Tibial nerve (tissue), 4 donors: ENCODE results near the gene LY6G6C. TPM values are rescaled to one million over a fixed set of nuclear protein-coding genes. Genes with fewer than 3 reads are reported as not detected.

ENCODE experiments used
- DNase-seq, 2 donors: peaks; one replicate each; pipeline ENCODE4 v3.0.0-alpha.2; 2019; ENCODE audit warnings: low spot score in 2 of 2
- H3K27ac ChIP-seq, 4 donors: fragments of 200-600 bp; sonication (generic) in 3 of 4; one replicate each; pipeline ENCODE4 v1.5.1; 2017 to 2019; ENCODE audit warnings: mild to moderate bottlenecking in 1 of 4
- H3K27me3 ChIP-seq, 2 donors: fragments of 200-600 bp; sonication (generic) in 1 of 2; one replicate each; pipeline versions ENCODE4 v1.5.1 to v1.6.0; 2017 to 2019
- H3K36me3 ChIP-seq, 3 donors: fragments of 200-600 bp; sonication (generic); one replicate each; pipeline ENCODE4 v1.5.1; 2018 to 2019
- H3K4me1 ChIP-seq, 4 donors: fragments of 200-600 bp; sonication (generic) in 3 of 4; one replicate each; pipeline ENCODE4 v1.5.1; 2017 to 2019
- H3K4me3 ChIP-seq, 4 donors: fragments of 200-600 bp; sonication (generic) in 3 of 4; one replicate each; pipeline ENCODE4 v1.5.1; 2017 to 2019; ENCODE audit warnings: mild to moderate bottlenecking in 1 of 4, moderate library complexity in 1 of 4
- H3K9me3 ChIP-seq, 4 donors: fragments of 200-600 bp; sonication (generic) in 3 of 4; one replicate each; pipeline ENCODE4 v1.5.1; 2017 to 2019
- EP300 ChIP-seq, 2 donors: sonication (generic); formaldehyde crosslinking; IDR thresholded peaks; one replicate each; pipeline ENCODE4 v1.6.1; 2017; ENCODE audit warnings: antibody characterized with exemption in 2 of 2, mild to moderate bottlenecking in 1 of 2
- POLR2A ChIP-seq, 2 donors: fragments of 450-650 bp; IDR thresholded peaks; one replicate each; pipeline ENCODE4 v1.6.1; 2017; ENCODE audit warnings: antibody characterized with exemption in 2 of 2, mild to moderate bottlenecking in 2 of 2, moderate library complexity in 2 of 2
- WGBS, 2 donors: methylation state at CpG; one replicate each; pipeline ENCODE4 v1.1.5; 2018; 5-methylcytosine and 5-hydroxymethylcytosine counted together
- total RNA-seq, 4 donors: library from RNA; depleted of rRNA; stranded (reverse); fragments of >200 nt; gene quantifications; one replicate each; pipeline ENCODE4 v1.1.0, GENCODE V29; 2016
- TF ChIP-seq, protein P1 (sequence below), 5 experiments: fragments of 200-600 bp in 3 of 5; fragments of 450-650 bp in 2 of 5; sonication (generic) in 3 of 5; IDR thresholded peaks; one replicate each; pipeline ENCODE4 v1.5.1; 2016 to 2019; ENCODE audit warnings: antibody characterized with exemption in 5 of 5, mild to moderate bottlenecking in 3 of 5, moderate library complexity in 2 of 5

Gene LY6G6C
- total RNA-seq, 4 donors from 2014 or later = not detected

- DNase-seq = no peak
- H3K4me1 ChIP-seq = peaks cover 0 to 2% (median 0%) of the 10 kb centered on the region in 4 donors
- H3K9me3 ChIP-seq = no peaks in the 10 kb centered on the region
- H3K27ac ChIP-seq = no peak overlapping the region
- 86 to 92% methylated on average over 5 to 6 of the region's 6 CpGs for WGBS, 2 donors
- H3K4me3 ChIP-seq = no peak overlapping the region
- H3K27me3 ChIP-seq = no peaks in the 10 kb centered on the region
- H3K36me3 ChIP-seq = no peaks in the 10 kb centered on the region
- TF ChIP-seq, protein P1, sequence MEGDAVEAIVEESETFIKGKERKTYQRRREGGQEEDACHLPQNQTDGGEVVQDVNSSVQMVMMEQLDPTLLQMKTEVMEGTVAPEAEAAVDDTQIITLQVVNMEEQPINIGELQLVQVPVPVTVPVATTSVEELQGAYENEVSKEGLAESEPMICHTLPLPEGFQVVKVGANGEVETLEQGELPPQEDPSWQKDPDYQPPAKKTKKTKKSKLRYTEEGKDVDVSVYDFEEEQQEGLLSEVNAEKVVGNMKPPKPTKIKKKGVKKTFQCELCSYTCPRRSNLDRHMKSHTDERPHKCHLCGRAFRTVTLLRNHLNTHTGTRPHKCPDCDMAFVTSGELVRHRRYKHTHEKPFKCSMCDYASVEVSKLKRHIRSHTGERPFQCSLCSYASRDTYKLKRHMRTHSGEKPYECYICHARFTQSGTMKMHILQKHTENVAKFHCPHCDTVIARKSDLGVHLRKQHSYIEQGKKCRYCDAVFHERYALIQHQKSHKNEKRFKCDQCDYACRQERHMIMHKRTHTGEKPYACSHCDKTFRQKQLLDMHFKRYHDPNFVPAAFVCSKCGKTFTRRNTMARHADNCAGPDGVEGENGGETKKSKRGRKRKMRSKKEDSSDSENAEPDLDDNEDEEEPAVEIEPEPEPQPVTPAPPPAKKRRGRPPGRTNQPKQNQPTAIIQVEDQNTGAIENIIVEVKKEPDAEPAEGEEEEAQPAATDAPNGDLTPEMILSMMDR (IDR thresholded peaks at IDR 0.05) = no peak
- no peak for TF ChIP-seq POLR2A (IDR thresholded peaks at IDR 0.05)
- no peak for TF ChIP-seq EP300 (IDR thresholded peaks at IDR 0.05)
These were observed 2.5 kb downstream of the LY6G6C start for GRCh38 chr6:31719001-31719400.

DNA sequence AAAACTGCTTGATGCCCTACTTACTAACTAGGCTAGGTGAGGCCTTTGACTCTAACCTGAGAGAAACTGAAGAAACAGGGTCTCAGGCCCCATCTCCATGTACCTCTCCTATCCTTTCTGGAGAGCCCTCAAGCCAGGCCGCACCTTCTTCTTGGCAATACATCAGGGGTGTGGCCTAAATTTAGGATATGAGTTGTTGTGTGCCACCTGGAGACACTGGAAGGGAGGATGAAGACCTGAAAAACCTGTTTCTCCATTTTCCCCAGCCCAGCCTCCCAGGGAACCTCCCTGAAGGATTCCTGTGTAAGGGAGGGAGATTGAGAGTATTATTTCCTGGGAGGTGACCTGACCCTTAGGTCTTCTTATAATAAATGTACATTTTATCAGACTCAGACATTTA lies 3.3 kb downstream of the LY6G6C start:
- no peak for DNase-seq
- H3K4me3 ChIP-seq = no peak overlapping the region
- H3K27me3 ChIP-seq = no peaks in the 10 kb centered on the region
- no peaks in the 10 kb centered on the region for H3K9me3 ChIP-seq
- TF ChIP-seq, protein P1 (IDR thresholded peaks at IDR 0.05) = no peak
- TF ChIP-seq EP300 (IDR thresholded peaks at IDR 0.05) = no peak
- no peak for TF ChIP-seq POLR2A (IDR thresholded peaks at IDR 0.05)
- no peak overlapping the region for H3K27ac ChIP-seq
- H3K4me1 ChIP-seq = peaks cover 0 to 7% (median 0%) of the 10 kb centered on the region in 4 donors
- no peaks in the 10 kb centered on the region for H3K36me3 ChIP-seq
- WGBS, 2 donors = 70 to 71% methylated on average over 1 of the region's 1 CpG

DNA sequence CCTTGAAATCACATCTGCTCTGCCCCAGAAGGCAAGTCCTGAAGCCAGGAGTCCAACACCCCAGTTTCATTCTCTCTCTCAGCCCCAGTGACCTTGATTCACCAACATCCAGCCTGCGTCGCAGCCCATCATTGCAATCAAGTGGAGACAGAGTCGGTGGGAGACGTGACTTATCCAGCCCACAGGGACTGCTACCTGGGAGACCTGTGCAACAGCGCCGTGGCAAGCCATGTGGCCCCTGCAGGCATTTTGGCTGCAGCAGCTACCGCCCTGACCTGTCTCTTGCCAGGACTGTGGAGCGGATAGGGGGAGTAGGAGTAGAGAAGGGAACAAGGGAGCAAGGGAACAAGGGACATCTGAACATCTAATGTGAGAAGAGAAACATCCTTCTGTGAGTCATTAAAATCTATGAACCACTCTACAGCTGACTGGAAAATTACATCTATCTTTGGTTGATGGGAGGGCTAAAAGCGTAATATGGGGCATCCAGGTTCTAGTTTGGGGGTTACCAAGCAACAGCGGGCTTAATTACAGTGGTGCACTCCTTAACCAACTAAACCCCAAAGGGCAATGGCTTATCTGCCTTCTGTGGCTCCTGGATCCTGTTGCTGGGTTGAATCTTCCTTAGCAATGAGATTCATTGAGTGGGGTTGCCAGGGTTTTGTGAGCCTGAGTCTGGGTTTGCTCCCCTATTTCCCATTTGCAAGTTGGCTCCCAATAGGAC lies 3.9 kb downstream of the LY6G6C start:
- H3K4me3 ChIP-seq = no peak overlapping the region
- no peaks in the 10 kb centered on the region for H3K27me3 ChIP-seq
- 63 to 78% methylated on average over 10 of the region's 10 CpGs for WGBS, 2 donors
- no peaks in the 10 kb centered on the region for H3K36me3 ChIP-seq
- peaks cover 0 to 7% (median 0%) of the 10 kb centered on the region in 4 donors for H3K4me1 ChIP-seq
- TF ChIP-seq, protein P1 (IDR thresholded peaks at IDR 0.05) = no peak
- TF ChIP-seq EP300 (IDR thresholded peaks at IDR 0.05) (no peak), POLR2A (IDR thresholded peaks at IDR 0.05) (no peak)
- no peaks in the 10 kb centered on the region for H3K9me3 ChIP-seq
- H3K27ac ChIP-seq = no peak overlapping the region
- DNase-seq = no peak

GRCh38 chr6:31715022-31715958 lies 6.3 kb downstream of the LY6G6C start, which contains the start of gene LY6G6D:
LY6G6D (plus strand) TSS chr6:31715348; CDS start chr6:31715356, 8 bp downstream.
- Histone ChIP-seq H3K4me3 (no peak within 1 kb of the TSS), H3K4me1 (peaks cover 0 to 7% (median 0%) of the 10 kb centered on the region in 4 donors), H3K27me3 (no peaks in the 10 kb centered on the region), H3K9me3 (no peaks in the 10 kb centered on the region), H3K27ac (no peak within 1 kb of the TSS), H3K36me3 (no peaks in the 10 kb centered on the region)
- 58 to 66% methylated on average over 14 to 16 of the region's 16 CpGs for WGBS, 2 donors
- TF ChIP-seq EP300 (IDR thresholded peaks at IDR 0.05) (no peak), POLR2A (IDR thresholded peaks at IDR 0.05) (no peak)
- TF ChIP-seq, protein P1 (IDR thresholded peaks at IDR 0.05) = no peak
- DNase-seq = no peak
